Lung (tissue), 12 donors: ENCODE measurements around the gene PTPN5. TPM values are rescaled to one million over a fixed set of nuclear protein-coding genes. Genes with fewer than 3 reads are reported as not detected.

ENCODE experiments used
- ATAC-seq: fragments of 200-7000 bp; cut with Tn5 transposase; one replicate; pipeline ENCODE4 v1.9.1; 2020; ENCODE audit warnings: moderate number of reproducible peaks; ENCODE audit not compliant: insufficient read depth, low FRiP score
- DNase-seq, 3 donors: peaks; one replicate each; pipeline ENCODE4 v3.0.0-alpha.2; 2013 to 2017
- H3K27ac ChIP-seq, 2 donors: one replicate each; pipeline ENCODE4 v1.5.1; 2013; ENCODE audit warnings: mild to moderate bottlenecking in 2 of 2, moderate library complexity in 2 of 2, control low read depth in 1 of 2, inconsistent platforms in 1 of 2, low read depth in 1 of 2, low read length in 1 of 2
- H3K27me3 ChIP-seq, 3 donors: one replicate each; pipeline ENCODE4 v1.5.1; 2013; ENCODE audit warnings: low read length in 2 of 3; ENCODE audit not compliant: control insufficient read depth in 3 of 3, insufficient read depth in 3 of 3
- H3K36me3 ChIP-seq, 4 donors: one replicate each; pipeline ENCODE4 v1.5.1; 2013; ENCODE audit warnings: low read length in 4 of 4, mild to moderate bottlenecking in 1 of 4, moderate library complexity in 1 of 4; ENCODE audit not compliant: control insufficient read depth in 4 of 4, insufficient read depth in 4 of 4
- H3K4me1 ChIP-seq, 5 donors: one replicate each; pipeline ENCODE4 v1.5.1; 2013; ENCODE audit warnings: low read length in 5 of 5, mild to moderate bottlenecking in 2 of 5, moderate library complexity in 1 of 5; ENCODE audit not compliant: control insufficient read depth in 5 of 5, insufficient read depth in 5 of 5
- H3K4me3 ChIP-seq: one replicate; pipeline ENCODE4 v1.5.1; 2013; ENCODE audit warnings: mild to moderate bottlenecking, control low read depth, moderate library complexity
- H3K9ac ChIP-seq, 2 donors: one replicate each; pipeline ENCODE4 v1.5.1; 2013; ENCODE audit warnings: low read length in 2 of 2, control low read depth in 1 of 2; ENCODE audit not compliant: insufficient read depth in 1 of 2
- H3K9me3 ChIP-seq, 4 donors: one replicate each; pipeline ENCODE4 v1.5.1; 2013; ENCODE audit warnings: low read length in 3 of 4, mild to moderate bottlenecking in 1 of 4, moderate library complexity in 1 of 4; ENCODE audit not compliant: control insufficient read depth in 4 of 4, insufficient read depth in 3 of 4
- CTCF ChIP-seq: IDR thresholded peaks from 2 replicates; pipeline ENCODE4 v1.5.1; 2012; ENCODE audit warnings: mild to moderate bottlenecking; ENCODE audit errors: control extremely low read depth, extremely low read depth
- WGBS, 2 donors: extraction: QIAGEN DNeasy Blood & Tissue Kit; methylation state at CpG; one replicate each; pipeline ENCODE4 v1.1.7; 2013; 5-methylcytosine and 5-hydroxymethylcytosine counted together
- polyA plus RNA-seq, 2 donors: library from polyadenylated mRNA; stranded (reverse); fragments of 200-250 nt; gene quantifications; one replicate each; pipeline ENCODE4 v1.2.1, GENCODE V29; 2013
- total RNA-seq, 2 donors: library from RNA; depleted of rRNA in 1 of 2; stranded (reverse); fragments of >200 nt in 1 of 2; gene quantifications; one replicate each; pipeline ENCODE4 v1.2.1, GENCODE V29; 2014 to 2021
- donor health status: control.
- donor health status: control.
- donor health status: Bipolar disorder and iron deficiency.
- donor health status: healthy.
- donor health status: DM: yes; HTN: yes; CAD: no.

The PTPN5 gene
- total and polyA plus RNA-seq, 4 donors = 0.02 to 0.15 TPM; not detected in 2

GRCh38 chr11:18743900-18744514 is 47.6 kb downstream of the PTPN5 start:
- Histone ChIP-seq H3K9me3 (no peaks in the 10 kb centered on the region), H3K4me1 (no peaks in the 10 kb centered on the region), H3K9ac (no peak overlapping the region), H3K27ac (no peak overlapping the region), H3K4me3 (no peak overlapping the region), H3K27me3 (no peaks in the 10 kb centered on the region), H3K36me3 (no peaks in the 10 kb centered on the region)
- no peak for TF ChIP-seq CTCF
- no peak for DNase-seq
- 84 to 93% methylated on average over 15 of the region's 15 CpGs for WGBS, 2 donors
- ATAC-seq = no peak

GRCh38 chr11:18743365-18743764 is 48.2 kb downstream of the PTPN5 start:
- Histone ChIP-seq H3K27ac (no peak overlapping the region), H3K36me3 (no peaks in the 10 kb centered on the region), H3K9me3 (no peaks in the 10 kb centered on the region), H3K9ac (no peak overlapping the region), H3K27me3 (no peaks in the 10 kb centered on the region), H3K4me1 (no peaks in the 10 kb centered on the region), H3K4me3 (no peak overlapping the region)
- DNase-seq (no peak), ATAC-seq (no peak)
- 90 to 91% methylated on average over 10 of the region's 10 CpGs for WGBS, 2 donors
- TF ChIP-seq CTCF = no peak

- no peak overlapping the region for H3K27ac ChIP-seq
- H3K27me3 ChIP-seq = no peaks in the 10 kb centered on the region
- DNase-seq = no peak
- no peak overlapping the region for H3K4me3 ChIP-seq
- TF ChIP-seq CTCF = no peak
- WGBS, 2 donors = 90 to 95% methylated on average over 3 of the region's 3 CpGs
- ATAC-seq = no peak
- H3K9ac ChIP-seq = no peak overlapping the region
- H3K36me3 ChIP-seq = no peaks in the 10 kb centered on the region
- no peaks in the 10 kb centered on the region for H3K4me1 ChIP-seq
- no peaks in the 10 kb centered on the region for H3K9me3 ChIP-seq
Measured at GRCh38 chr11:18741783-18742182, 49.8 kb downstream of the PTPN5 start.

GRCh38 chr11:18739685-18740084 is 51.9 kb downstream of the PTPN5 start:
- no peak overlapping the region for H3K27ac ChIP-seq
- no peaks in the 10 kb centered on the region for H3K9me3 ChIP-seq
- no peak for ATAC-seq
- no peaks in the 10 kb centered on the region for H3K4me1 ChIP-seq
- no peak for DNase-seq
- no peak for TF ChIP-seq CTCF
- 74 to 77% methylated on average over 4 of the region's 4 CpGs for WGBS, 2 donors
- H3K4me3 ChIP-seq = no peak overlapping the region
- H3K36me3 ChIP-seq = no peaks in the 10 kb centered on the region
- no peaks in the 10 kb centered on the region for H3K27me3 ChIP-seq
- H3K9ac ChIP-seq = no peak overlapping the region
